Liver (tissue), 9 donors: Measurements from ENCODE around the gene MAP4K3. TPM values are rescaled to one million over a fixed set of nuclear protein-coding genes. Genes with fewer than 3 reads are reported as not detected.

Source experiments
- DNase-seq: peaks from one replicate; pipeline ENCODE4 v3.0.0-alpha.2; 2017; ENCODE audit warnings: low spot score
- H3K27ac ChIP-seq, 2 donors: one replicate each; pipeline ENCODE4 v1.7.0; 2013; ENCODE audit warnings: inconsistent platforms in 2 of 2, low read length in 2 of 2, control low read depth in 1 of 2, low read depth in 1 of 2, mild to moderate bottlenecking in 1 of 2
- H3K27me3 ChIP-seq, 4 donors: one replicate each; pipeline versions ENCODE4 v1.6.1 to v1.7.0; 2013; ENCODE audit warnings: low read length in 3 of 4, inconsistent platforms in 1 of 4, mild to moderate bottlenecking in 1 of 4, moderate library complexity in 1 of 4; ENCODE audit not compliant: control insufficient read depth in 4 of 4, insufficient read depth in 4 of 4
- H3K36me3 ChIP-seq, 4 donors: one replicate each; pipeline versions ENCODE4 v1.6.1 to v1.7.0; 2013; ENCODE audit warnings: low read length in 3 of 4, mild to moderate bottlenecking in 3 of 4, low read depth in 1 of 4, moderate library complexity in 1 of 4; ENCODE audit not compliant: control insufficient read depth in 4 of 4, insufficient read depth in 3 of 4
- H3K4me1 ChIP-seq, 4 donors: one replicate each; pipeline versions ENCODE4 v1.6.1 to v1.7.0; 2013; ENCODE audit warnings: low read length in 3 of 4, mild to moderate bottlenecking in 3 of 4, moderate library complexity in 1 of 4; ENCODE audit not compliant: control insufficient read depth in 4 of 4, insufficient read depth in 4 of 4
- H3K4me3 ChIP-seq, 3 donors: one replicate each; pipeline versions ENCODE4 v1.6.1 to v1.7.0; 2013; ENCODE audit warnings: low read length in 3 of 3, control low read depth in 1 of 3, low read depth in 1 of 3, mild to moderate bottlenecking in 1 of 3
- H3K9ac ChIP-seq, 2 donors: one replicate each; pipeline ENCODE4 v1.7.0; 2013; ENCODE audit warnings: low read length in 2 of 2, mild to moderate bottlenecking in 2 of 2, moderate library complexity in 2 of 2, control low read depth in 1 of 2, low read depth in 1 of 2
- H3K9me3 ChIP-seq, 4 donors: one replicate each; pipeline versions ENCODE4 v1.6.1 to v1.7.0; 2013; ENCODE audit warnings: low read length in 3 of 4; ENCODE audit not compliant: control insufficient read depth in 4 of 4
- ATF3 ChIP-seq: IDR thresholded peaks from 2 replicates; pipeline ENCODE4 v1.6.1; 2016; ENCODE audit warnings: antibody characterized with exemption
- EGR1 ChIP-seq, 2 donors: IDR thresholded peaks; 2 replicates each; pipeline ENCODE4 v1.6.1; 2016 to 2018; ENCODE audit warnings: antibody characterized with exemption in 2 of 2, low read depth in 2 of 2
- FOXA2 ChIP-seq: IDR thresholded peaks from 2 replicates; pipeline ENCODE4 v1.6.1; 2016; ENCODE audit warnings: antibody characterized with exemption
- GABPA ChIP-seq, 2 donors: IDR thresholded peaks in 1 of 2; conservative IDR thresholded peaks in 1 of 2; 2 replicates each; pipeline ENCODE4 v1.6.1; 2016; ENCODE audit warnings: antibody characterized with exemption in 2 of 2, mild to moderate bottlenecking in 1 of 2, moderate library complexity in 1 of 2
- JUND ChIP-seq, 2 donors: IDR thresholded peaks; 2 replicates each; pipeline ENCODE4 v1.6.1; 2016; ENCODE audit warnings: antibody characterized with exemption in 2 of 2
- MAX ChIP-seq: IDR thresholded peaks from 2 replicates; pipeline ENCODE4 v1.6.1; 2016; ENCODE audit warnings: antibody characterized with exemption
- NR2F2 ChIP-seq: IDR thresholded peaks from 2 replicates; pipeline ENCODE4 v1.6.1; 2016; ENCODE audit warnings: antibody characterized with exemption
- RAD21 ChIP-seq, 2 donors: IDR thresholded peaks; 2 replicates each; pipeline ENCODE4 v1.6.1; 2016; ENCODE audit warnings: antibody characterized with exemption in 2 of 2, mild to moderate bottlenecking in 2 of 2
- RXRA ChIP-seq, 2 donors: IDR thresholded peaks; 2 replicates each; pipeline ENCODE4 v1.6.1; 2017 to 2018; ENCODE audit warnings: antibody characterized with exemption in 2 of 2, mild to moderate bottlenecking in 1 of 2
- SP1 ChIP-seq: IDR thresholded peaks from 2 replicates; pipeline ENCODE4 v1.6.1; 2018; ENCODE audit warnings: antibody characterized with exemption, mild to moderate bottlenecking
- YY1 ChIP-seq: IDR thresholded peaks from 2 replicates; pipeline ENCODE4 v1.6.1; 2016; ENCODE audit warnings: antibody characterized with exemption, mild to moderate bottlenecking
- ZBTB33 ChIP-seq: IDR thresholded peaks from 2 replicates; pipeline ENCODE4 v1.6.1; 2016; ENCODE audit warnings: antibody characterized with exemption
- WGBS: extraction: QIAGEN DNeasy Blood & Tissue Kit; methylation state at CpG from one replicate; pipeline ENCODE4 v1.1.7; 2013; 5-methylcytosine and 5-hydroxymethylcytosine counted together
- polyA plus RNA-seq, 2 donors: library from polyadenylated mRNA; stranded (reverse) in 1 of 2; unstranded in 1 of 2; fragments of 200-250 nt in 1 of 2; fragments of >200 nt in 1 of 2; fragmentation: Nextera tagmentation in 1 of 2; extraction: Ambion mirVana in 1 of 2; gene quantifications; one replicate each; pipeline versions ENCODE4 v1.2.1 to v1.2.3, GENCODE V29; 2013 to 2015
- total RNA-seq, 2 donors: library from RNA; depleted of rRNA; stranded (reverse); fragments of >200 nt; gene quantifications; one replicate each; pipeline ENCODE4 v1.2.3, GENCODE V29; 2014
- TF ChIP-seq, protein P1 (sequence below): IDR thresholded peaks from 2 replicates; pipeline ENCODE4 v1.6.1; 2016; ENCODE audit warnings: antibody characterized with exemption, mild to moderate bottlenecking
- TF ChIP-seq, protein P2 (sequence below): fragments of 150-350 bp; IDR thresholded peaks from 2 replicates; pipeline ENCODE4 v1.5.1; 2017; ENCODE audit warnings: improper control_type of control experiment, low read depth, low read length; ENCODE audit not compliant: missing input control
- donor health status: healthy.
- donor health status: healthy.
- donor health status: healthy.
- donor health status: healthy.
- donor health status: healthy.

MAP4K3 gene
- total and polyA plus RNA-seq, 4 donors, result 6.2 to 23.8 (median 10.9) TPM

- no peak overlapping the region for H3K27ac ChIP-seq
- no peaks in the 10 kb centered on the region for H3K9me3 ChIP-seq
- DNase-seq, result no peak
- no peak overlapping the region for H3K4me3 ChIP-seq
- TF ChIP-seq MAX (no peak), EGR1 (IDR thresholded peaks at IDR 0.05; ENCODE audit: low read depth in 2 of 2) (no peak), RAD21 (IDR thresholded peaks at IDR 0.05) (no peak), RXRA (IDR thresholded peaks at IDR 0.05) (no peak), YY1 (no peak), GABPA (IDR thresholded peaks at IDR 0.05 in 1 of 2, conservative IDR thresholded peaks at IDR 0.05 in 1 of 2) (no peak), SP1 (no peak), FOXA2 (no peak), ZBTB33 (no peak), NR2F2 (no peak), ATF3 (no peak), JUND (IDR thresholded peaks at IDR 0.05) (no peak)
- TF ChIP-seq, protein P1, sequence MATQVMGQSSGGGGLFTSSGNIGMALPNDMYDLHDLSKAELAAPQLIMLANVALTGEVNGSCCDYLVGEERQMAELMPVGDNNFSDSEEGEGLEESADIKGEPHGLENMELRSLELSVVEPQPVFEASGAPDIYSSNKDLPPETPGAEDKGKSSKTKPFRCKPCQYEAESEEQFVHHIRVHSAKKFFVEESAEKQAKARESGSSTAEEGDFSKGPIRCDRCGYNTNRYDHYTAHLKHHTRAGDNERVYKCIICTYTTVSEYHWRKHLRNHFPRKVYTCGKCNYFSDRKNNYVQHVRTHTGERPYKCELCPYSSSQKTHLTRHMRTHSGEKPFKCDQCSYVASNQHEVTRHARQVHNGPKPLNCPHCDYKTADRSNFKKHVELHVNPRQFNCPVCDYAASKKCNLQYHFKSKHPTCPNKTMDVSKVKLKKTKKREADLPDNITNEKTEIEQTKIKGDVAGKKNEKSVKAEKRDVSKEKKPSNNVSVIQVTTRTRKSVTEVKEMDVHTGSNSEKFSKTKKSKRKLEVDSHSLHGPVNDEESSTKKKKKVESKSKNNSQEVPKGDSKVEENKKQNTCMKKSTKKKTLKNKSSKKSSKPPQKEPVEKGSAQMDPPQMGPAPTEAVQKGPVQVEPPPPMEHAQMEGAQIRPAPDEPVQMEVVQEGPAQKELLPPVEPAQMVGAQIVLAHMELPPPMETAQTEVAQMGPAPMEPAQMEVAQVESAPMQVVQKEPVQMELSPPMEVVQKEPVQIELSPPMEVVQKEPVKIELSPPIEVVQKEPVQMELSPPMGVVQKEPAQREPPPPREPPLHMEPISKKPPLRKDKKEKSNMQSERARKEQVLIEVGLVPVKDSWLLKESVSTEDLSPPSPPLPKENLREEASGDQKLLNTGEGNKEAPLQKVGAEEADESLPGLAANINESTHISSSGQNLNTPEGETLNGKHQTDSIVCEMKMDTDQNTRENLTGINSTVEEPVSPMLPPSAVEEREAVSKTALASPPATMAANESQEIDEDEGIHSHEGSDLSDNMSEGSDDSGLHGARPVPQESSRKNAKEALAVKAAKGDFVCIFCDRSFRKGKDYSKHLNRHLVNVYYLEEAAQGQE, result no peak
- 92% methylated on average over 1 of the region's 1 CpG for WGBS
- H3K9ac ChIP-seq, result no peak overlapping the region
- H3K27me3 ChIP-seq, result no peaks in the 10 kb centered on the region
- peaks cover 1 to 31% (median 28%) of the 10 kb centered on the region in 4 donors for H3K36me3 ChIP-seq
- no peaks in the 10 kb centered on the region for H3K4me1 ChIP-seq
Observed at GRCh38 chr2:39275016-39275415, 162.1 kb downstream of the MAP4K3 start.

GRCh38 chr2:39269941-39270340, 167.1 kb downstream of the MAP4K3 start:
- Histone ChIP-seq H3K27ac (no peak overlapping the region), H3K9me3 (no peaks in the 10 kb centered on the region), H3K4me1 (no peaks in the 10 kb centered on the region), H3K9ac (no peak overlapping the region), H3K27me3 (no peaks in the 10 kb centered on the region), H3K36me3 (peaks cover 0 to 22% (median 15%) of the 10 kb centered on the region in 4 donors), H3K4me3 (no peak overlapping the region)
- 94% methylated on average over 3 of the region's 3 CpGs for WGBS
- DNase-seq, result no peak
- TF ChIP-seq, protein P2, sequence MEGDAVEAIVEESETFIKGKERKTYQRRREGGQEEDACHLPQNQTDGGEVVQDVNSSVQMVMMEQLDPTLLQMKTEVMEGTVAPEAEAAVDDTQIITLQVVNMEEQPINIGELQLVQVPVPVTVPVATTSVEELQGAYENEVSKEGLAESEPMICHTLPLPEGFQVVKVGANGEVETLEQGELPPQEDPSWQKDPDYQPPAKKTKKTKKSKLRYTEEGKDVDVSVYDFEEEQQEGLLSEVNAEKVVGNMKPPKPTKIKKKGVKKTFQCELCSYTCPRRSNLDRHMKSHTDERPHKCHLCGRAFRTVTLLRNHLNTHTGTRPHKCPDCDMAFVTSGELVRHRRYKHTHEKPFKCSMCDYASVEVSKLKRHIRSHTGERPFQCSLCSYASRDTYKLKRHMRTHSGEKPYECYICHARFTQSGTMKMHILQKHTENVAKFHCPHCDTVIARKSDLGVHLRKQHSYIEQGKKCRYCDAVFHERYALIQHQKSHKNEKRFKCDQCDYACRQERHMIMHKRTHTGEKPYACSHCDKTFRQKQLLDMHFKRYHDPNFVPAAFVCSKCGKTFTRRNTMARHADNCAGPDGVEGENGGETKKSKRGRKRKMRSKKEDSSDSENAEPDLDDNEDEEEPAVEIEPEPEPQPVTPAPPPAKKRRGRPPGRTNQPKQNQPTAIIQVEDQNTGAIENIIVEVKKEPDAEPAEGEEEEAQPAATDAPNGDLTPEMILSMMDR, result no peak
